ENCODE results near the gene POU6F2.

DNA sequence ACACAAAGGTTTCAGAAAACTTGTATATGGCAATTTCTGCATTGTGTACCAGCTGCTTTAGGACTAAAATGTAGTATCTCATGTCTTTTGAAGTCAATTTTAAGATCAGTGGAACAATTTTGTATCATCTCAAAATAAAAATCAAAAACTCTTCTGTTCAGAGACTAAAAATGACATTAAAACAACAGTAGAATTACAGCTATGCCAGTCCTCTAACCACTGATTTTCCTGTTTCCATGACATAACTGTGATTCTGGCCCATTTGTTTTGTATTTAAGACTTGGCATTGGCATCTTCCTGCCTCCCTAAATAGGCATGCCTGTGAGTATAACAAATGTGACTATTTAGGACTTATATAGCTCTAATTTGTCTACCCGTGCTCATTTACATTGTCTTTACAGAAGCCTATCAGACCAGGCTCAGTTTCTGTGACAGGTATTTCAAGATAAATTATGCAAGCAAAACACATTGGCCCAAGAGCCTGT is 39.7 kb upstream of the POU6F2 start:
- TF ChIP-seq, protein P1, sequence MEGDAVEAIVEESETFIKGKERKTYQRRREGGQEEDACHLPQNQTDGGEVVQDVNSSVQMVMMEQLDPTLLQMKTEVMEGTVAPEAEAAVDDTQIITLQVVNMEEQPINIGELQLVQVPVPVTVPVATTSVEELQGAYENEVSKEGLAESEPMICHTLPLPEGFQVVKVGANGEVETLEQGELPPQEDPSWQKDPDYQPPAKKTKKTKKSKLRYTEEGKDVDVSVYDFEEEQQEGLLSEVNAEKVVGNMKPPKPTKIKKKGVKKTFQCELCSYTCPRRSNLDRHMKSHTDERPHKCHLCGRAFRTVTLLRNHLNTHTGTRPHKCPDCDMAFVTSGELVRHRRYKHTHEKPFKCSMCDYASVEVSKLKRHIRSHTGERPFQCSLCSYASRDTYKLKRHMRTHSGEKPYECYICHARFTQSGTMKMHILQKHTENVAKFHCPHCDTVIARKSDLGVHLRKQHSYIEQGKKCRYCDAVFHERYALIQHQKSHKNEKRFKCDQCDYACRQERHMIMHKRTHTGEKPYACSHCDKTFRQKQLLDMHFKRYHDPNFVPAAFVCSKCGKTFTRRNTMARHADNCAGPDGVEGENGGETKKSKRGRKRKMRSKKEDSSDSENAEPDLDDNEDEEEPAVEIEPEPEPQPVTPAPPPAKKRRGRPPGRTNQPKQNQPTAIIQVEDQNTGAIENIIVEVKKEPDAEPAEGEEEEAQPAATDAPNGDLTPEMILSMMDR (IDR thresholded peaks at IDR 0.05): no peak
- TF ChIP-seq POLR2AphosphoS5 (IDR thresholded peaks at IDR 0.05) (no peak), POLR2A (IDR thresholded peaks at IDR 0.05) (no peak)

All from suprapubic skin (tissue), 4 donors.